Mesenchymal stem cell (in vitro differentiated cells and primary cell): ENCODE results near the gene NINL.
"Not testable (repeated sequence)": the region's sequence is repeated elsewhere in the genome, so short reads cannot be mapped to it uniquely, and the experiment has no call there.

ENCODE experiments used
- DNase-seq: peaks from one replicate; pipeline ENCODE4 v3.0.0-alpha.2; 2013
- H2AFZ ChIP-seq: one replicate; pipeline ENCODE4 v1.6.1; 2013; ENCODE audit warnings: low read depth, mild to moderate bottlenecking, control low read depth, inconsistent platforms, low read length, moderate library complexity
- H2AK5ac ChIP-seq: 2 replicates; pipeline ENCODE4 v1.6.1; 2013; ENCODE audit warnings: low read length, moderate library complexity, mild to moderate bottlenecking, inconsistent platforms; ENCODE audit not compliant: severe bottlenecking
- H2BK120ac ChIP-seq: one replicate; pipeline ENCODE4 v1.6.1; 2013; ENCODE audit warnings: low read depth, mild to moderate bottlenecking, inconsistent platforms, low read length, moderate library complexity
- H2BK12ac ChIP-seq, 2 experiments: one replicate each; pipeline ENCODE4 v1.6.1; 2013; ENCODE audit warnings: inconsistent platforms in 2 of 2, low read length in 2 of 2, mild to moderate bottlenecking in 2 of 2, moderate library complexity in 2 of 2, control low read depth in 1 of 2
- H2BK15ac ChIP-seq: one replicate; pipeline ENCODE4 v1.6.1; 2013; ENCODE audit warnings: mild to moderate bottlenecking, low read depth, inconsistent platforms; ENCODE audit not compliant: poor library complexity, severe bottlenecking
- H2BK5ac ChIP-seq: 2 replicates; pipeline ENCODE4 v1.6.1; 2013; ENCODE audit warnings: low read depth, mild to moderate bottlenecking, low read length, control low read depth, inconsistent platforms; ENCODE audit not compliant: poor library complexity, severe bottlenecking
- H3K14ac ChIP-seq, 2 experiments: one replicate each; pipeline ENCODE4 v1.6.1; 2013; ENCODE audit warnings: inconsistent platforms in 2 of 2, low read length in 2 of 2, control low read depth in 1 of 2, mild to moderate bottlenecking in 1 of 2, moderate library complexity in 1 of 2
- H3K18ac ChIP-seq, 2 experiments: one replicate each; pipeline ENCODE4 v1.6.1; 2013; ENCODE audit warnings: inconsistent platforms in 2 of 2, low read length in 2 of 2, control low read depth in 1 of 2, low read depth in 1 of 2, mild to moderate bottlenecking in 1 of 2
- H3K23ac ChIP-seq, 2 experiments: one replicate each; pipeline ENCODE4 v1.6.1; 2013; ENCODE audit warnings: inconsistent platforms in 2 of 2, low read length in 2 of 2, mild to moderate bottlenecking in 2 of 2, moderate library complexity in 2 of 2, control low read depth in 1 of 2
- H3K27ac ChIP-seq: 2 replicates; pipeline ENCODE4 v1.5.1; 2013; ENCODE audit warnings: mild to moderate bottlenecking, moderate library complexity, low read length, control low read depth, inconsistent platforms; ENCODE audit not compliant: poor library complexity, severe bottlenecking
- H3K27me3 ChIP-seq, 2 experiments: 2 replicates each; pipeline versions ENCODE4 v1.6.1 to v1.7.0; 2013; ENCODE audit warnings: low read length in 2 of 2, mild to moderate bottlenecking in 2 of 2, moderate library complexity in 2 of 2, control low read depth in 1 of 2, inconsistent platforms in 1 of 2; ENCODE audit not compliant: control insufficient read depth in 1 of 2, insufficient read depth in 1 of 2
- H3K36me3 ChIP-seq, 2 experiments: 2 replicates each; pipeline versions ENCODE4 v1.6.1 to v1.7.0; 2013; ENCODE audit warnings: low read length in 2 of 2, control low read depth in 1 of 2, inconsistent platforms in 1 of 2, low read depth in 1 of 2, mild to moderate bottlenecking in 1 of 2; ENCODE audit not compliant: insufficient read depth in 2 of 2, control insufficient read depth in 1 of 2
- H3K4ac ChIP-seq, 2 experiments: one replicate each; pipeline ENCODE4 v1.6.1; 2013; ENCODE audit warnings: inconsistent platforms in 2 of 2, low read length in 2 of 2, mild to moderate bottlenecking in 2 of 2, moderate library complexity in 2 of 2, control low read depth in 1 of 2, low read depth in 1 of 2
- H3K4me1 ChIP-seq: 2 replicates; pipeline ENCODE4 v1.6.1; 2013; ENCODE audit warnings: low read depth, low read length, control low read depth; ENCODE audit not compliant: control insufficient read depth, insufficient read depth
- H3K4me2 ChIP-seq: 2 replicates; pipeline ENCODE4 v1.6.1; 2013; ENCODE audit warnings: low read length, mild to moderate bottlenecking, inconsistent platforms; ENCODE audit not compliant: poor library complexity, severe bottlenecking
- H3K4me3 ChIP-seq, 2 experiments: 2 replicates each; pipeline versions ENCODE4 v1.5.1 to v1.7.0; 2013; ENCODE audit warnings: low read length in 2 of 2, mild to moderate bottlenecking in 2 of 2, control low read depth in 1 of 2, low read depth in 1 of 2; ENCODE audit not compliant: insufficient read depth in 1 of 2
- H3K79me1 ChIP-seq: replicated peaks from 2 replicates; pipeline ENCODE4 v1.6.1; 2013; ENCODE audit warnings: mild to moderate bottlenecking, control low read depth, low read length, inconsistent platforms; ENCODE audit not compliant: poor library complexity, severe bottlenecking
- H3K9ac ChIP-seq: 2 replicates; pipeline ENCODE4 v1.7.0; 2013; ENCODE audit warnings: mild to moderate bottlenecking, low read length, moderate library complexity
- H3K9me3 ChIP-seq: 2 replicates; pipeline ENCODE4 v1.7.0; 2013; ENCODE audit warnings: mild to moderate bottlenecking, low read length; ENCODE audit not compliant: control insufficient read depth
- H4K8ac ChIP-seq: one replicate; pipeline ENCODE4 v1.6.1; 2013; ENCODE audit warnings: inconsistent platforms, mild to moderate bottlenecking, low read length, moderate library complexity
- H4K91ac ChIP-seq: one replicate; pipeline ENCODE4 v1.6.1; 2013; ENCODE audit warnings: mild to moderate bottlenecking, low read length, inconsistent platforms
- WGBS: methylation state at CpG from one replicate; pipeline ENCODE4 v1.1.7; 2013; ENCODE audit warnings: mixed read lengths; 5-methylcytosine and 5-hydroxymethylcytosine counted together

NINL gene

GRCh38 chr20:25476106-25477013 is 109.0 kb downstream of the NINL start:
- Histone ChIP-seq H3K4me2 (no peak overlapping the region), H3K36me3 (peaks cover 43 to 63% of the 10 kb centered on the region in 2 experiments), H3K27me3 (no peaks in the 10 kb centered on the region), H3K23ac (no peak overlapping the region), H2BK120ac (no peak overlapping the region), H4K8ac (no peak overlapping the region), H3K27ac (no peak overlapping the region), H2BK15ac (peak overlapping the region; percentile 17), H2AK5ac (no peak overlapping the region), H3K4ac (no peak overlapping the region), H3K18ac (no peak overlapping the region), H3K4me3 (no peak overlapping the region), H2BK12ac (no peak overlapping the region), H3K4me1 (no peaks in the 10 kb centered on the region), H3K9me3 (no peaks in the 10 kb centered on the region), H3K9ac (no peak overlapping the region), H4K91ac (no peak overlapping the region), H3K14ac (no peak overlapping the region), H2BK5ac (no peak overlapping the region), H2AFZ (no peak overlapping the region), H3K79me1 (peaks cover 2% of the 10 kb centered on the region)
- DNase-seq, result no peak
- 94% methylated on average over 52 of the region's 52 CpGs for WGBS

GRCh38 chr20:25473297-25473696 is 112.0 kb downstream of the NINL start:
- H3K9ac ChIP-seq, H3K27me3 ChIP-seq, H3K4me1 ChIP-seq, H3K18ac ChIP-seq, H2AFZ ChIP-seq, DNase-seq, H4K91ac ChIP-seq, H3K9me3 ChIP-seq, H3K14ac ChIP-seq, H2AK5ac ChIP-seq, H3K4ac ChIP-seq, H3K27ac ChIP-seq, H2BK15ac ChIP-seq, H3K23ac ChIP-seq, H2BK5ac ChIP-seq, H2BK120ac ChIP-seq, H3K4me2 ChIP-seq, H3K4me3 ChIP-seq, H4K8ac ChIP-seq, H2BK12ac ChIP-seq: not testable (repeated sequence)
- Histone ChIP-seq H3K36me3 (peaks cover 23 to 57% of the 10 kb centered on the region in 2 experiments), H3K79me1 (peaks cover 16% of the 10 kb centered on the region)
- 100% methylated on average over 1 of the region's 2 CpGs for WGBS

GRCh38 chr20:25471020-25471419 is 114.3 kb downstream of the NINL start:
- 100% methylated on average over 4 of the region's 7 CpGs for WGBS
- peaks cover 3% of the 10 kb centered on the region for H3K4me1 ChIP-seq
- no peaks in the 10 kb centered on the region for H3K9me3 ChIP-seq
- H3K4ac ChIP-seq, result no peak overlapping the region
- H2AFZ ChIP-seq, result no peak overlapping the region
- no peak overlapping the region for H3K9ac ChIP-seq
- H3K18ac ChIP-seq, result no peak overlapping the region
- DNase-seq, result no peak
- no peaks in the 10 kb centered on the region for H3K27me3 ChIP-seq
- H4K8ac ChIP-seq, result no peak overlapping the region
- no peak overlapping the region for H3K4me3 ChIP-seq
- H3K4me2 ChIP-seq, result no peak overlapping the region
- H3K27ac ChIP-seq, result no peak overlapping the region
- peaks cover 16% of the 10 kb centered on the region for H3K79me1 ChIP-seq
- no peak overlapping the region for H2BK5ac ChIP-seq
- H3K36me3 ChIP-seq, result peaks cover 37 to 54% of the 10 kb centered on the region in 2 experiments
- no peak overlapping the region for H3K14ac ChIP-seq
- no peak overlapping the region for H2AK5ac ChIP-seq
- H2BK120ac ChIP-seq, result no peak overlapping the region
- H2BK15ac ChIP-seq, result no peak overlapping the region
- no peak overlapping the region for H3K23ac ChIP-seq
- H4K91ac ChIP-seq, result no peak overlapping the region
- no peak overlapping the region for H2BK12ac ChIP-seq

GRCh38 chr20:25470045-25470444 is 115.3 kb downstream of the NINL start:
- no peak overlapping the region for H3K18ac ChIP-seq
- H3K36me3 ChIP-seq, result peaks cover 41 to 53% of the 10 kb centered on the region in 2 experiments
- H3K4me3 ChIP-seq, result no peak overlapping the region
- peak; percentile 9 for DNase-seq
- no peak overlapping the region for H2AK5ac ChIP-seq
- no peak overlapping the region for H3K4me2 ChIP-seq
- H3K27me3 ChIP-seq, result no peaks in the 10 kb centered on the region
- H3K14ac ChIP-seq, result no peak overlapping the region
- H2BK120ac ChIP-seq, result no peak overlapping the region
- 82% methylated on average over 13 of the region's 13 CpGs for WGBS
- H2BK5ac ChIP-seq, result no peak overlapping the region
- H3K9me3 ChIP-seq, result no peaks in the 10 kb centered on the region
- H4K8ac ChIP-seq, result no peak overlapping the region
- H4K91ac ChIP-seq, result peak overlapping the region; percentile 41
- H2BK15ac ChIP-seq, result no peak overlapping the region
- H3K4me1 ChIP-seq, result peaks cover 3% of the 10 kb centered on the region
- H3K79me1 ChIP-seq, result peaks cover 16% of the 10 kb centered on the region
- no peak overlapping the region for H3K4ac ChIP-seq
- H3K9ac ChIP-seq, result no peak overlapping the region
- H3K27ac ChIP-seq, result no peak overlapping the region
- H3K23ac ChIP-seq, result no peak overlapping the region
- H2BK12ac ChIP-seq, result no peak overlapping the region
- H2AFZ ChIP-seq, result no peak overlapping the region
